Smooth muscle cell (in vitro differentiated cells): Measurements from ENCODE around the gene DSG2. TPM values are rescaled to one million over a fixed set of nuclear protein-coding genes. Genes with fewer than 3 reads are reported as not detected.

Source experiments
- DNase-seq: peaks from one replicate; lab custom pipeline; 2025; ENCODE audit not compliant: unreplicated experiment; lab: John Stamatoyannopoulos, UW
- H2AFZ ChIP-seq: fragments of 200-600 bp; sonication (generic); 2 replicates; pipeline ENCODE4 v1.6.0; 2016; ENCODE audit warnings: antibody characterized with exemption, low read depth, mild to moderate bottlenecking
- H3F3A ChIP-seq: fragments of 200-600 bp; sonication (generic); 2 replicates; pipeline ENCODE4 v1.6.0; 2017; ENCODE audit warnings: antibody characterized with exemption, low read depth
- H3K27ac ChIP-seq: fragments of 200-600 bp; sonication (generic); 2 replicates; pipeline ENCODE4 v1.5.1; 2016; ENCODE audit warnings: low read depth, mild to moderate bottlenecking
- H3K27me3 ChIP-seq: fragments of 200-600 bp; sonication (generic); 2 replicates; pipeline ENCODE4 v1.6.1; 2016; ENCODE audit warnings: low read depth, mild to moderate bottlenecking
- H3K36me3 ChIP-seq: fragments of 200-600 bp; sonication (generic); 2 replicates; pipeline ENCODE4 v1.5.1; 2016; ENCODE audit warnings: low read depth
- H3K4me1 ChIP-seq: fragments of 200-600 bp; sonication (generic); 2 replicates; pipeline ENCODE4 v1.5.1; 2016; ENCODE audit warnings: low read depth
- H3K4me2 ChIP-seq: fragments of 200-600 bp; sonication (generic); 2 replicates; pipeline ENCODE4 v1.6.0; 2016; ENCODE audit warnings: mild to moderate bottlenecking
- H3K4me3 ChIP-seq: fragments of 200-600 bp; sonication (generic); 2 replicates; pipeline ENCODE4 v1.5.1; 2016; ENCODE audit warnings: mild to moderate bottlenecking
- H3K79me2 ChIP-seq: fragments of 200-600 bp; sonication (generic); 2 replicates; pipeline ENCODE4 v1.6.0; 2016; ENCODE audit warnings: low read depth, mild to moderate bottlenecking
- H3K9ac ChIP-seq: fragments of 200-600 bp; sonication (generic); 2 replicates; pipeline ENCODE4 v1.6.0; 2016; ENCODE audit warnings: low read depth
- H3K9me3 ChIP-seq: fragments of 200-600 bp; sonication (generic); replicated peaks from 2 replicates; pipeline ENCODE4 v1.5.1; 2016; ENCODE audit warnings: low read depth
- H4K20me1 ChIP-seq: fragments of 200-600 bp; sonication (generic); 2 replicates; pipeline ENCODE4 v1.6.0; 2016; ENCODE audit warnings: low read depth
- CTCF ChIP-seq: fragments of 200-600 bp; sonication (generic); IDR thresholded peaks from 2 replicates; pipeline ENCODE4 v1.5.1; 2017; ENCODE audit warnings: borderline replicate concordance, mild to moderate bottlenecking, antibody characterized with exemption; ENCODE audit not compliant: insufficient read depth, poor library complexity, severe bottlenecking
- WGBS: methylation state at CpG from one replicate; pipeline ENCODE4 v1.1.7; 2016; ENCODE audit warnings: low lambda C conversion rate; 5-methylcytosine and 5-hydroxymethylcytosine counted together
- polyA plus RNA-seq: library from polyadenylated mRNA; unstranded; fragments of >200 nt; fragmentation: Nextera tagmentation; extraction: Ambion mirVana; gene quantifications from 2 replicates; pipeline ENCODE4 v1.2.1, GENCODE V29; 2016
- total RNA-seq: library from RNA; depleted of rRNA; stranded (reverse); fragments of >200 nt; gene quantifications from 2 replicates; pipeline ENCODE4 v1.2.3, GENCODE V29; 2014

The DSG2 gene
- total and polyA plus RNA-seq, 2 experiments from 2014 or later: 53.9 to 138 TPM

- TF ChIP-seq CTCF: no peak
- H3F3A ChIP-seq: peaks cover 7% of the 10 kb centered on the region
- H3K4me3 ChIP-seq: peak overlapping the region; percentile 96
- H3K27me3 ChIP-seq: no peaks in the 10 kb centered on the region
- DNase-seq: no peak
- H2AFZ ChIP-seq: peak overlapping the region; percentile 96
- H3K27ac ChIP-seq: no peak overlapping the region
- no peaks in the 10 kb centered on the region for H3K9me3 ChIP-seq
- peaks cover 18% of the 10 kb centered on the region for H3K4me1 ChIP-seq
- H4K20me1 ChIP-seq: peaks cover 7% of the 10 kb centered on the region
- H3K9ac ChIP-seq: peak overlapping the region; percentile 90
- no peaks in the 10 kb centered on the region for H3K36me3 ChIP-seq
- peak overlapping the region; percentile 99 for H3K4me2 ChIP-seq
- 14% methylated on average over 23 of the region's 25 CpGs for WGBS
- peaks cover 36% of the 10 kb centered on the region for H3K79me2 ChIP-seq
These were observed 557 bp upstream of the DSG2 start for GRCh38 chr18:31497404-31497835.

GRCh38 chr18:31498574-31499524 lies 872 bp downstream of the DSG2 start:
- Histone ChIP-seq H4K20me1 (peaks cover 11% of the 10 kb centered on the region), H3K9ac (peak overlapping the region; percentile 90), H3K9me3 (no peaks in the 10 kb centered on the region), H3K27ac (peak overlapping the region; percentile 53), H3K4me1 (peaks cover 18% of the 10 kb centered on the region), H3K27me3 (no peaks in the 10 kb centered on the region), H3F3A (peaks cover 7% of the 10 kb centered on the region), H3K79me2 (peaks cover 50% of the 10 kb centered on the region), H3K4me2 (peak overlapping the region; percentile 99), H2AFZ (peak overlapping the region; percentile 96), H3K36me3 (no peaks in the 10 kb centered on the region), H3K4me3 (peak overlapping the region; percentile 96)
- TF ChIP-seq CTCF: no peak
- DNase-seq: no peak
- 2% methylated on average over 21 of the region's 22 CpGs for WGBS

GRCh38 chr18:31500051-31500688 lies 2.2 kb downstream of the DSG2 start:
- H3K9me3 ChIP-seq: no peaks in the 10 kb centered on the region
- peaks cover 7% of the 10 kb centered on the region for H3F3A ChIP-seq
- H4K20me1 ChIP-seq: peaks cover 24% of the 10 kb centered on the region
- peak overlapping the region; percentile 96 for H3K4me3 ChIP-seq
- no peak overlapping the region for H3K27ac ChIP-seq
- H3K4me2 ChIP-seq: peak overlapping the region; percentile 99
- H2AFZ ChIP-seq: no peak overlapping the region
- no peak overlapping the region for H3K9ac ChIP-seq
- peaks cover 18% of the 10 kb centered on the region for H3K4me1 ChIP-seq
- H3K79me2 ChIP-seq: peaks cover 64% of the 10 kb centered on the region
- no peaks in the 10 kb centered on the region for H3K36me3 ChIP-seq
- no peaks in the 10 kb centered on the region for H3K27me3 ChIP-seq
- DNase-seq: no peak
- 57% methylated on average over 6 of the region's 6 CpGs for WGBS
- TF ChIP-seq CTCF: no peak
